GM23248 (cell line): ENCODE data around the gene ART4. TPM values are rescaled to one million over a fixed set of nuclear protein-coding genes. Genes with fewer than 3 reads are reported as not detected.
A peak's percentile ranks its signal among the peaks of the same experiment; 100 is the strongest.

Experiments
- DNase-seq: peaks from one replicate; pipeline ENCODE4 v3.0.0-alpha.2; 2015
- H2AFZ ChIP-seq: fragments of 200-600 bp; sonication (generic); 2 replicates; pipeline ENCODE4 v1.6.1; 2016; ENCODE audit warnings: antibody characterized with exemption
- H3F3A ChIP-seq: fragments of 200-600 bp; sonication (generic); 2 replicates; pipeline ENCODE4 v1.6.1; 2016; ENCODE audit warnings: mild to moderate bottlenecking, antibody characterized with exemption, mixed run types; ENCODE audit not compliant: insufficient read depth
- H3K27ac ChIP-seq: fragments of 200-600 bp; sonication (generic); 2 replicates; pipeline ENCODE4 v1.5.1; 2016; ENCODE audit warnings: mild to moderate bottlenecking
- H3K27me3 ChIP-seq: fragments of 200-600 bp; sonication (generic); replicated peaks from 2 replicates; pipeline ENCODE4 v1.6.1; 2016; ENCODE audit warnings: mild to moderate bottlenecking; ENCODE audit not compliant: insufficient read depth
- H3K36me3 ChIP-seq: fragments of 200-600 bp; sonication (generic); 2 replicates; pipeline ENCODE4 v1.6.1; 2016; ENCODE audit warnings: low read depth, mild to moderate bottlenecking
- H3K4me1 ChIP-seq: fragments of 200-600 bp; sonication (generic); 2 replicates; pipeline ENCODE4 v1.6.1; 2016; ENCODE audit warnings: mild to moderate bottlenecking; ENCODE audit not compliant: insufficient read depth
- H3K4me2 ChIP-seq: fragments of 200-600 bp; sonication (generic); one replicate; pipeline ENCODE4 v1.6.1; 2016; ENCODE audit warnings: mild to moderate bottlenecking; ENCODE audit not compliant: unreplicated experiment
- H3K4me3 ChIP-seq: fragments of 200-600 bp; sonication (generic); 2 replicates; pipeline ENCODE4 v1.5.1; 2016; ENCODE audit warnings: mild to moderate bottlenecking
- H3K79me2 ChIP-seq: fragments of 200-600 bp; sonication (generic); 2 replicates; pipeline ENCODE4 v1.6.1; 2016; ENCODE audit warnings: mild to moderate bottlenecking; ENCODE audit not compliant: insufficient read depth
- H3K9ac ChIP-seq: fragments of 200-600 bp; sonication (generic); 2 replicates; pipeline ENCODE4 v1.6.1; 2016; ENCODE audit warnings: mild to moderate bottlenecking
- H3K9me2 ChIP-seq: fragments of 200-600 bp; sonication (generic); 2 replicates; pipeline ENCODE4 v1.6.1; 2016; ENCODE audit warnings: mixed run types, mild to moderate bottlenecking, moderate library complexity; ENCODE audit not compliant: insufficient read depth
- H3K9me3 ChIP-seq: fragments of 200-600 bp; sonication (generic); one replicate; pipeline ENCODE4 v1.6.1; 2017; ENCODE audit warnings: low read depth
- H4K20me1 ChIP-seq: fragments of 200-600 bp; sonication (generic); 2 replicates; pipeline ENCODE4 v1.6.0; 2016; ENCODE audit not compliant: insufficient read depth
- EZH2 ChIP-seq: fragments of 200-600 bp; sonication (generic); IDR thresholded peaks from 2 replicates; pipeline ENCODE4 v1.6.1; 2018; ENCODE audit warnings: antibody characterized with exemption, mild to moderate bottlenecking; ENCODE audit not compliant: insufficient read depth, poor library complexity, severe bottlenecking
- EZH2phosphoT487 ChIP-seq: fragments of 200-600 bp; sonication (generic); IDR thresholded peaks from 2 replicates; pipeline ENCODE4 v1.6.1; 2018; ENCODE audit warnings: antibody characterized with exemption, moderate library complexity, mild to moderate bottlenecking, low read depth; ENCODE audit not compliant: insufficient read depth
- WGBS, 2 experiments: methylation state at CpG; one replicate each; pipeline ENCODE4 v1.1.6; 2015 to 2017; ENCODE audit warnings: low lambda C conversion rate in 2 of 2, low coverage in 1 of 2; ENCODE audit errors: missing lambda C conversion rate in 2 of 2; 5-methylcytosine and 5-hydroxymethylcytosine counted together
- in situ Hi-C: fragments of 300-500 bp; cut with MboI; formaldehyde crosslinking; loops from 2 replicates; pipeline ENCODE4 v1.15.0; 2020
- polyA plus RNA-seq: library from polyadenylated mRNA; unstranded; fragments of >200 nt; fragmentation: Nextera tagmentation; extraction: Ambion mirVana; gene quantifications from 2 replicates; pipeline ENCODE4 v1.2.1, GENCODE V29; 2016
- total RNA-seq: library from RNA; depleted of rRNA; stranded (reverse); fragments of >200 nt; shearing (Covaris generic); gene quantifications from 2 replicates; pipeline ENCODE4 v1.2.3, GENCODE V29; 2014; rRNA removed

Gene ART4
- total and polyA plus RNA-seq, 2 experiments from 2014 or later = not detected

DNA sequence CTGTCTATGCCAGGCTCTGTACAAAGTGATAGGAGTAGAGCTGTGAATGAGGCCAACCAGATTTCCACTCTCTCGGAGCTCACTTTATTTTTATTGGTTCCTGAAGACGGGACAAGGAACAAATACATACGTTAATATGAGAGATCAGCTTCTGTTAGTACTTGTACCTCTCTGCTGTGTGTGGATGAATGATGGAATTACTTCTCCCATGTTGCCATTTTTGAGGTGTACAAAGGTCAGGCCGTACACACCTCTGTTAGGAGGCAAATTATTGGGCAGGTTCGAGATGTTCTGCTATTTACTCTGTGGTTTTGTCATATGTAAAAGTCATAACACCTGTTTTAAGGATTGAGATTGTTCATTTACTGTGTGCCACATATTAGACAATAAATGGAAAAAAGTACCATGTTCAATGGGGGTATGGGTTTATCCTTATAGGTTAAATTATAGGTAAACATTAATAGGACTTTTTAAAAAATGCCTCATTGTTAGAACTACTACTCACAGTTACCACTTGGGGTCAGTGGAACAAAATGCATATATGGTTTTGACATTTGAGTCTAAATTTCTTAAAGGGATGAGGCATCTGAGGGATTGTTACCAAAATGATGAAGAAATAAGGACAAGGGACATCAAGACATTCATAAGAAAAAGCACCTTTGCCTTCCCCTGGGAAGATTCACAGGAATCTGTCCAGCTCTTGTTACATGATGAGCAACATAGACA is 66.9 kb downstream of the ART4 start:
- H3K36me3 ChIP-seq = no peaks in the 10 kb centered on the region
- H3K27ac ChIP-seq = peak overlapping the region; percentile 87
- peak overlapping the region; percentile 87 for H3K4me3 ChIP-seq
- H3K27me3 ChIP-seq = no peaks in the 10 kb centered on the region
- H3K9ac ChIP-seq = peak overlapping the region; percentile 89
- no peaks in the 10 kb centered on the region for H4K20me1 ChIP-seq
- in situ Hi-C loops = no loop called here
- no peak for TF ChIP-seq EZH2phosphoT487
- no peak for TF ChIP-seq EZH2
- peaks cover 20% of the 10 kb centered on the region for H3K79me2 ChIP-seq
- peak overlapping the region; percentile 85; the same call in 1 of the 2 replicates for H2AFZ ChIP-seq
- H3K4me1 ChIP-seq = peaks cover 25% of the 10 kb centered on the region
- 65 to 68% methylated on average over 5 of the region's 5 CpGs for WGBS, 2 experiments
- H3F3A ChIP-seq = peaks cover 28% of the 10 kb centered on the region
- H3K4me2 ChIP-seq = peak overlapping the region; percentile 93
- DNase-seq = peak; percentile 51
- H3K9me3 ChIP-seq = no peaks in the 10 kb centered on the region
- no peaks in the 10 kb centered on the region for H3K9me2 ChIP-seq

DNA sequence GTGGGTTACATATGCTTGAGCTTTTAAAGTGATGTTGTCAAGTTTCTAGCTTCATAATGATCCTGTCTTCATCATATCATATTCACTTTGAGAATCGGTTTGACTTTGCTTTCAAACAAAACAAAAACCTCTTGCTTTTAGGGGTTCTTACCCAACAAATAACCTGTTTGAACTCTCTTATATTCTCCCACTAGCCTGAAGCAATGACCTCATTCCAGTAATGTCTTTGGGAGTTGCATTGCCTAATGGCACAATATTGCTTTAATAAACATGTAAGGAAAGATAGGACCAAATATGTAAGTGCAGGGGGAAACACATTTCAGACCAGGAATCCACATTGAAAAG is 67.7 kb downstream of the ART4 start:
- peak overlapping the region; percentile 85 for H2AFZ ChIP-seq

More for the DNA sequence above, 67.7 kb downstream of the ART4 start:
- no peak for TF ChIP-seq EZH2
- TF ChIP-seq EZH2phosphoT487 = no peak
- H3F3A ChIP-seq = peaks cover 35% of the 10 kb centered on the region
- in situ Hi-C loops = no loop called here
- peaks cover 25% of the 10 kb centered on the region for H3K4me1 ChIP-seq
- H3K36me3 ChIP-seq = no peaks in the 10 kb centered on the region
- H3K79me2 ChIP-seq = peaks cover 23% of the 10 kb centered on the region
- H3K9ac ChIP-seq = peak overlapping the region; percentile 89
- H3K4me2 ChIP-seq = peak overlapping the region; percentile 93
- peak overlapping the region; percentile 87 for H3K27ac ChIP-seq
- no peaks in the 10 kb centered on the region for H4K20me1 ChIP-seq
- DNase-seq = peak; percentile 80
- peak overlapping the region; percentile 87 for H3K4me3 ChIP-seq
- WGBS, 2 experiments = 0% methylated on average over 1 of the region's 1 CpG
- no peaks in the 10 kb centered on the region for H3K9me2 ChIP-seq
- H3K27me3 ChIP-seq = no peaks in the 10 kb centered on the region
- H3K9me3 ChIP-seq = no peaks in the 10 kb centered on the region

Other genes with a start within 250 kb of the ART4 start
- not detected in 2 replicates for gene GUCY2C, start 146.9 kb downstream of the ART4 start, total RNA-seq
- not detected in 2 replicates for gene GUCY2C, start 146.9 kb downstream of the ART4 start, polyA plus RNA-seq
- 5.5 and 11.8 TPM in 2 replicates for gene WBP11, start 40.0 kb downstream of the ART4 start, total RNA-seq
- gene WBP11, start 40.0 kb downstream of the ART4 start, polyA plus RNA-seq = 44.0 and 46.1 TPM in 2 replicates
- 1.2 and 2.3 TPM in 2 replicates for gene C12orf60, start 39.9 kb downstream of the ART4 start, total RNA-seq
- gene C12orf60, start 39.9 kb downstream of the ART4 start, polyA plus RNA-seq = 0.86 and 1.2 TPM in 2 replicates
- not detected in 2 replicates for gene SMCO3, start 29.3 kb downstream of the ART4 start, total RNA-seq
- gene SMCO3, start 29.3 kb downstream of the ART4 start, polyA plus RNA-seq = not detected in 2 replicates
- gene MGP, start 42.3 kb upstream of the ART4 start, total RNA-seq = 0.86 TPM in 1 of 2 replicates, not detected in the other
- 1.3 and 2.5 TPM in 2 replicates for gene MGP, start 42.3 kb upstream of the ART4 start, polyA plus RNA-seq
- not detected in 2 replicates for gene ERP27, start 95.0 kb upstream of the ART4 start, total RNA-seq
- gene ERP27, start 95.0 kb upstream of the ART4 start, polyA plus RNA-seq = not detected in 2 replicates
- 8.3 and 8.5 TPM in 2 replicates for gene ARHGDIB, start 118.1 kb upstream of the ART4 start, total RNA-seq
- 10.4 and 13.4 TPM in 2 replicates for gene ARHGDIB, start 118.1 kb upstream of the ART4 start, polyA plus RNA-seq
- not detected in 2 replicates for gene PDE6H, start 129.5 kb upstream of the ART4 start, total RNA-seq
- not detected in 2 replicates for gene PDE6H, start 129.5 kb upstream of the ART4 start, polyA plus RNA-seq